DND-41 (cell line): ENCODE data around the gene WDR83.
A peak's percentile ranks its signal among the peaks of the same experiment; 100 is the strongest.

ENCODE experiments used
- ATAC-seq: fragments of 200-7000 bp; cut with Tn5 transposase; 3 replicates; pipeline ENCODE4 v1.9.1; 2021; ENCODE audit warnings: low read depth; ENCODE audit not compliant: insufficient read depth
- DNase-seq: peaks from one replicate; pipeline ENCODE4 v3.0.0-alpha.2; 2020
- H2AFZ ChIP-seq: 2 replicates; pipeline ENCODE4 v1.6.0; 2012; ENCODE audit warnings: low read depth, low read length
- H3K27ac ChIP-seq: 2 replicates; pipeline ENCODE4 v1.5.1; 2012; ENCODE audit warnings: low read length, inconsistent platforms
- H3K27me3 ChIP-seq: fragments of 200-600 bp; sonication (generic); 2 replicates; pipeline ENCODE4 v1.6.0; 2012; ENCODE audit warnings: low read length, mild to moderate bottlenecking, inconsistent platforms; ENCODE audit not compliant: insufficient read depth, poor library complexity
- H3K36me3 ChIP-seq: 2 replicates; pipeline ENCODE4 v1.5.1; 2012; ENCODE audit warnings: low read length, inconsistent platforms; ENCODE audit not compliant: insufficient read depth
- H3K4me1 ChIP-seq: 2 replicates; pipeline ENCODE4 v1.5.1; 2012; ENCODE audit warnings: mild to moderate bottlenecking, low read length; ENCODE audit not compliant: insufficient read depth
- H3K4me2 ChIP-seq: 2 replicates; pipeline ENCODE4 v1.6.0; 2012; ENCODE audit warnings: mild to moderate bottlenecking, moderate library complexity, low read length, inconsistent platforms; ENCODE audit not compliant: insufficient read depth
- H3K4me3 ChIP-seq, 2 experiments: fragments of 200-600 bp in 1 of 2; shearing (Covaris generic) in 1 of 2; 2 replicates each; pipeline ENCODE4 v1.5.1; 2012 to 2016; ENCODE audit warnings: inconsistent platforms in 2 of 2, low read length in 2 of 2, mild to moderate bottlenecking in 2 of 2, low read depth in 1 of 2, moderate library complexity in 1 of 2
- H3K79me2 ChIP-seq: 2 replicates; pipeline ENCODE4 v1.6.0; 2012; ENCODE audit warnings: low read length, inconsistent platforms; ENCODE audit not compliant: insufficient read depth
- H3K9ac ChIP-seq: 2 replicates; pipeline ENCODE4 v1.6.0; 2012; ENCODE audit warnings: low read depth, mild to moderate bottlenecking, inconsistent platforms, low read length, moderate library complexity
- H3K9me3 ChIP-seq: 2 replicates; pipeline ENCODE4 v1.5.1; 2012; ENCODE audit warnings: low read length, moderate library complexity, mild to moderate bottlenecking, inconsistent platforms; ENCODE audit not compliant: insufficient read depth, severe bottlenecking
- H4K20me1 ChIP-seq: 2 replicates; pipeline ENCODE4 v1.6.0; 2012; ENCODE audit warnings: low read length; ENCODE audit not compliant: insufficient read depth
- CTCF ChIP-seq: IDR thresholded peaks from 2 replicates; pipeline ENCODE4 v1.5.1; 2012; ENCODE audit warnings: borderline replicate concordance, low read length, moderate library complexity, mild to moderate bottlenecking; ENCODE audit not compliant: poor library complexity, severe bottlenecking; ENCODE audit errors: extremely low read depth
- EZH2 ChIP-seq: IDR thresholded peaks from 3 replicates; pipeline ENCODE4 v1.6.1; 2012; ENCODE audit warnings: borderline replicate concordance, low read depth, mild to moderate bottlenecking, moderate library complexity, low read length, inconsistent platforms; ENCODE audit not compliant: severe bottlenecking

Gene WDR83

DNA sequence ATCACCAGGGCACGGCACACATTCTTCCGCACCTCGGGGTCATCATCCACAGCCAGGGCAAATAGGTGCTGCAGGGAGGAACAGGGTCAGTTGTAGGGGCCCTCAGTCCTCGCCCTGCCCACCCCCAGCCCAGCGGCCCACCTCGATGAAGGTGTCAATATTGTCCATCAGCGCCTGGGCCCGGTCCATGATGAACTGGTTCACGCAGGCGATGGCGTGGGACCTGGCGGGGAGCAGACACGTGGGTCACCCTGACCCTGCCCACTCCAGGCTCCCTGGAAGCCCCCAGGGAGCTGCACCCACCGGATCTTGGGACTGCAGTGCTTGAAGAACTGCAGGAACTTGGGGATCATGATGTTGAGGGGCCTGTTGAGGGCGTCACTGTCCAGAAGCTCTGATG is 48.5 kb downstream of the WDR83 start:
- no peak for DNase-seq
- Histone ChIP-seq H3K36me3 (peaks cover 88% of the 10 kb centered on the region), H3K79me2 (peaks cover 60% of the 10 kb centered on the region), H3K4me1 (peaks cover under 1% of the 10 kb centered on the region; the same call in 1 of the 2 replicates), H3K27me3 (no peaks in the 10 kb centered on the region), H3K4me2 (no peak overlapping the region), H3K27ac (no peak overlapping the region), H2AFZ (no peak overlapping the region), H4K20me1 (peaks cover 57% of the 10 kb centered on the region), H3K9ac (no peak overlapping the region), H3K4me3 (no peak overlapping the region), H3K9me3 (no peaks in the 10 kb centered on the region)
- no peak for ATAC-seq
- no peak for TF ChIP-seq EZH2
- no peak for TF ChIP-seq CTCF

DNA sequence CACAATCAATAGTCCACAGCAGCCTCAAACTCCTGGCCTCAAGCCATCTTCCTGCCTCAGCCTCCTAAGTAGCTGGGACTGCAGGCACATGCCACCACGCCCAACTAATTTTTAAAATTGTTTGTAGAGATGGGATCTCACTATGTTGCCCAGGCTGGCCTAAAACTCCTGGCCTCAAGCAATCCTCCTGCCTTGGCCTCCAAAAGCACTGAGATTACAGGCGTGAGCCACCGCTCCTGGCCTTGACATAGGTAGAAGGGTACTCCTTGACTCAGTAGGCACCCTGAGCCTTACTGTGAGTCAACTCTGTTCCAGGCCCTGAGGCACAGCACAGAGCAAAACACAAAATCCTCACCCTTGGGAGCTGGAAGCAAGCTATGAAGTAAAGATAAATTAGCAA is 49.3 kb downstream of the WDR83 start:
- DNase-seq (no peak), ATAC-seq (no peak)
- peaks cover 90% of the 10 kb centered on the region for H3K36me3 ChIP-seq
- no peak overlapping the region for H3K4me3 ChIP-seq
- no peaks in the 10 kb centered on the region for H3K27me3 ChIP-seq
- no peaks in the 10 kb centered on the region for H3K9me3 ChIP-seq
- peaks cover 69% of the 10 kb centered on the region for H3K79me2 ChIP-seq
- no peak overlapping the region for H3K27ac ChIP-seq
- H3K4me1 ChIP-seq: peaks cover 8% of the 10 kb centered on the region
- no peak overlapping the region for H2AFZ ChIP-seq
- no peak overlapping the region for H3K9ac ChIP-seq
- peaks cover 61% of the 10 kb centered on the region for H4K20me1 ChIP-seq
- H3K4me2 ChIP-seq: no peak overlapping the region
- TF ChIP-seq EZH2 (no peak), CTCF (no peak)

DNA sequence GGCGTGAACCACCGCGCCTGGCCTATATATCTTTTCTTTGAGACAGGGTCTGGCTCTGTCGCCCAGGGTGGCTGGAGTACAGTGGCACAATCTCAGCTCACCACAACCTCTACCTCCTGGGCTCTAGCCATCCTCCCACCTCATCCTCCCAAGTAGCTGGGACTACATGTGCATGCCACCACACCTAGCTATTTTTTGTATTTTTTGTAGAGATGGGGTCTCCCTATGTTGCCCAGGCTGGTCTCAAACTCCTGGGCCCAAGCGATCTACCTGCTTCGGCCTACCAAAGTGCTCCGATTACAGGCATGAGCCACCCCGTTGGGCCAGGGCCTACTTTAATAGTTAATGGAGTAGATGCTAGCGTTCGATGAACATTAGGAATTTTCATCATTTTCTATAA is 53.7 kb downstream of the WDR83 start:
- H3K36me3 ChIP-seq: peaks cover 60% of the 10 kb centered on the region
- TF ChIP-seq EZH2 (no peak), CTCF (no peak)
- peaks cover 49% of the 10 kb centered on the region for H4K20me1 ChIP-seq
- no peaks in the 10 kb centered on the region for H3K27me3 ChIP-seq
- H3K27ac ChIP-seq: no peak overlapping the region
- H3K9me3 ChIP-seq: no peaks in the 10 kb centered on the region
- peaks cover 32% of the 10 kb centered on the region for H3K4me1 ChIP-seq
- no peak for ATAC-seq
- no peak for DNase-seq
- no peak overlapping the region for H2AFZ ChIP-seq
- peak overlapping the region in 1 of 2 experiments; percentile 71; a peak in 1 of 4 replicates for H3K4me3 ChIP-seq
- H3K4me2 ChIP-seq: peak overlapping the region; percentile 97; the same call in 1 of the 2 replicates
- peaks cover 91% of the 10 kb centered on the region for H3K79me2 ChIP-seq
- H3K9ac ChIP-seq: peak overlapping the region; percentile 73

DNA sequence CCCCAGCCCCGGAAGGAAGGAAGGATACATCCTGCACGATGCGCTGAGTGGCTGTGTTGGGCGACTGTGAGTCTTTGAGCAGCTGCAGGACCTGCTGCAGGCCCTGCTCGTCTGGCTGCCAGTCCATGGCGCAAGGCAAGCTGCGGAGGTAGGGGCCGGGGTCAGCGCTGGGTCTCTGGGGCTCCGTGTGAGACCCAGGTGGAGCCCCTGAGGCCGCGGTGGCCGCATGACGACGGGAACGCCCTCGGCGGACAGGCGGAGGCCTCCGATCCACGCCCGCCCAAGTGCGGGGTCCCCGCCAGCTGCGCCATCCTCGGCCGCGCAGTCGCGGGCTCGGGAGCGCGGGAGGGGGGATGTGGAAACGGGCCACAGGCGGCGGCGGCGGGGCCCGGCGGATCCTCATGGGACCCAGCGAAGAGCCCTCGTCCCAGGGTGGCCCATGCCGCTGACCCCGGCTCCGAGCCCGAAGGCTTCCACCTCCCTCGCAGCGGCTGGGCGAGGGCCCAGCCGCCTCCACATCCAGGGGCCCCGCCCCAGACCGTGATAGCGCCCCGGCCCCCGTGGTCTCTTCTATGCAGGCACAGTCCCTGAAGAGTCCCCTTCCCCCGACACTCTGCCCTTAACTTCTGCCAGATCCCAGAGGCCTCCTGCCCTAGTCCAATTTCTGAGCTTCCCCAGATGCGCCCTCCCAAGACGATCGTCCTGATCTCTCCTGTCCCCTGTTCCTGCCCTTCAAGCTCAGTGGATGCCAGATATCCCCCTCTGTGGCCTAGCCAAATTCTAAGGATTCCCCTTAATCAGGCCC is 54.4 kb downstream of the WDR83 start:
- Histone ChIP-seq H2AFZ (no peak overlapping the region), H3K9me3 (no peaks in the 10 kb centered on the region), H3K4me1 (peaks cover 32% of the 10 kb centered on the region), H3K27me3 (no peaks in the 10 kb centered on the region), H3K36me3 (peaks cover 53% of the 10 kb centered on the region), H3K4me2 (peak overlapping the region; percentile 97), H4K20me1 (peaks cover 42% of the 10 kb centered on the region), H3K9ac (peak overlapping the region; percentile 73), H3K79me2 (peaks cover 84% of the 10 kb centered on the region), H3K4me3 (peak overlapping the region; percentile 50 to 71; a peak in 3 of 4 replicates), H3K27ac (peak overlapping the region; percentile 92)
- TF ChIP-seq EZH2: no peak
- TF ChIP-seq CTCF: no peak
- DNase-seq (no peak), ATAC-seq (no peak)
